Measurements from ENCODE around the gene MEIOSIN. TPM values are rescaled to one million over a fixed set of nuclear protein-coding genes. Genes with fewer than 3 reads are reported as not detected.
A peak's percentile ranks its signal among the peaks of the same experiment; 100 is the strongest.

Gene MEIOSIN
- total and polyA plus RNA-seq, 9 of the 15 experiments (the other 6 are each of a cell fraction or from before 2014, with no cell fraction given): 0.06 to 2.0 (median 0.76) TPM

GRCh38 chr19:45779231-45780145 lies 46.2 kb downstream of the MEIOSIN start (continued):
- no peak for TF ChIP-seq GTF3C2 (IDR thresholded peaks at IDR 0.05; ENCODE audit: borderline replicate concordance, extremely low read depth, insufficient read length)
- no peak for TF ChIP-seq FOXP4 (CRISPR knock-in tag; IDR thresholded peaks at IDR 0.05; ENCODE audit: borderline replicate concordance)
- no peak for TF ChIP-seq HMGXB4 (CRISPR knock-in tag; IDR thresholded peaks at IDR 0.05)
- no peak for TF ChIP-seq HMG20B (CRISPR knock-in tag; IDR thresholded peaks at IDR 0.05)
- no peak for TF ChIP-seq MEF2D (tag; conservative IDR thresholded peaks at IDR 0.05; ENCODE audit: low read depth)
- TF ChIP-seq ZNF232 (CRISPR knock-in tag; IDR thresholded peaks at IDR 0.05): no peak
- TF ChIP-seq FOXO4 (CRISPR knock-in tag; IDR thresholded peaks at IDR 0.05): no peak
- TF ChIP-seq ZNF197 (CRISPR knock-in tag; IDR thresholded peaks at IDR 0.05; ENCODE audit: low read depth): no peak
- no peak for TF ChIP-seq YBX1 (IDR thresholded peaks at IDR 0.05)
- no peak for TF ChIP-seq THRA (IDR thresholded peaks at IDR 0.05)
- TF ChIP-seq AFF4 (CRISPR knock-in tag; IDR thresholded peaks at IDR 0.05): no peak
- peak; percentile 83 for TF ChIP-seq CTBP1 (IDR thresholded peaks at IDR 0.05; ENCODE audit: borderline replicate concordance)
